Fibroblast of pulmonary artery (primary cell): ENCODE measurements around the gene PLTP.
"Not testable (repeated sequence)": the region's sequence is repeated elsewhere in the genome, so short reads cannot be mapped to it uniquely, and the experiment has no call there.

Experiments
- DNase-seq: peaks from one replicate; pipeline ENCODE4 v3.0.0-alpha.2; 2010; ENCODE audit warnings: low read depth
- H3K4me3 ChIP-seq: replicated peaks from 2 replicates; pipeline ENCODE4 v1.5.1; 2011; ENCODE audit warnings: low read depth, mild to moderate bottlenecking, control low read depth, low read length, moderate library complexity
- TF ChIP-seq, protein P1 (sequence below): IDR thresholded peaks from 2 replicates; pipeline ENCODE4 v1.5.1; 2011; ENCODE audit warnings: mild to moderate bottlenecking, control low read depth, low read length, inconsistent platforms; ENCODE audit errors: missing control alignments

Gene PLTP

DNA sequence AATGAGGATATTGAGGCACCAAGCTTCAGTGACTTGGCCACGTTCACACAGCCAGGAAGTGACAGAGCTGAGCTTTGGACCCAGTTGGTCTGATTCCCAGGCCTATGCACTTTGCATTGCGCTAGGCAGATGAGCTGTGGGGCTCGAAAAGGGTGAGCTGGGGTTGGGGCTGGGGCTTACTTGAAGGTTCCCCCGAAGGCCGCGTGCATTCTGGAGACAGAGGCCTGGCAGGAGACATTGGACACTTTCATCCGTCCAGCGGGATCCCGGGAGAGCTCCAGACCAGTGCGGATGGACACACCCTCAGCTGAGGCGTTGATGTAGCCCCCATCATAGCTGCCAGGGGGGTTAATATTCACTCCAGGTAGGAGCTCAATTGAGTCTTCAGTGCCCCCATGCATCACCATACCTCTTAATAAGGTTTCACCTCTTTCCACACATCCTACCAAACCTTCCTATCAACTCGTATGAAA is 2.6 kb downstream of the PLTP start:
- TF ChIP-seq, protein P1, sequence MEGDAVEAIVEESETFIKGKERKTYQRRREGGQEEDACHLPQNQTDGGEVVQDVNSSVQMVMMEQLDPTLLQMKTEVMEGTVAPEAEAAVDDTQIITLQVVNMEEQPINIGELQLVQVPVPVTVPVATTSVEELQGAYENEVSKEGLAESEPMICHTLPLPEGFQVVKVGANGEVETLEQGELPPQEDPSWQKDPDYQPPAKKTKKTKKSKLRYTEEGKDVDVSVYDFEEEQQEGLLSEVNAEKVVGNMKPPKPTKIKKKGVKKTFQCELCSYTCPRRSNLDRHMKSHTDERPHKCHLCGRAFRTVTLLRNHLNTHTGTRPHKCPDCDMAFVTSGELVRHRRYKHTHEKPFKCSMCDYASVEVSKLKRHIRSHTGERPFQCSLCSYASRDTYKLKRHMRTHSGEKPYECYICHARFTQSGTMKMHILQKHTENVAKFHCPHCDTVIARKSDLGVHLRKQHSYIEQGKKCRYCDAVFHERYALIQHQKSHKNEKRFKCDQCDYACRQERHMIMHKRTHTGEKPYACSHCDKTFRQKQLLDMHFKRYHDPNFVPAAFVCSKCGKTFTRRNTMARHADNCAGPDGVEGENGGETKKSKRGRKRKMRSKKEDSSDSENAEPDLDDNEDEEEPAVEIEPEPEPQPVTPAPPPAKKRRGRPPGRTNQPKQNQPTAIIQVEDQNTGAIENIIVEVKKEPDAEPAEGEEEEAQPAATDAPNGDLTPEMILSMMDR: no peak
- H3K4me3 ChIP-seq: no peak overlapping the region
- DNase-seq: no peak

DNA sequence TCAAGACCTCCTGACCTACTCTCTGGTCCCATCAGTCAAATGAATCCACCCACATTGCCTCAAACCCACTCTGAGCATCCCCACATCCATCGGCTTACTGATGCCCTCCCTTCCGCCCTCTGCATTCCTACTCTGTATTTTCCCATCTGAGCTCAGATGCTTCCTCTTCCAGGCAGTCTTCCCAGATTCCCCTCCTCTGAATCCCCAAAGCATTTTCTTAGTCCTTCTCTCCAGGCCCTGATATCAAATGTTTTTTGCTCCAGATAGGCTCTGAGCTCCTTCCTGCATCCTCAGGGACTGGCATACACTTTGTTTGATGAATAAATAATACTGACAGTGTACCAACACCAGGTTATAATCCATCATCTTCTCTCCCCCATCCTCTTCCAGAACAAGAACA is 3.9 kb downstream of the PLTP start:
- H3K4me3 ChIP-seq: no peak overlapping the region
- TF ChIP-seq, protein P1: no peak
- DNase-seq: no peak

DNA sequence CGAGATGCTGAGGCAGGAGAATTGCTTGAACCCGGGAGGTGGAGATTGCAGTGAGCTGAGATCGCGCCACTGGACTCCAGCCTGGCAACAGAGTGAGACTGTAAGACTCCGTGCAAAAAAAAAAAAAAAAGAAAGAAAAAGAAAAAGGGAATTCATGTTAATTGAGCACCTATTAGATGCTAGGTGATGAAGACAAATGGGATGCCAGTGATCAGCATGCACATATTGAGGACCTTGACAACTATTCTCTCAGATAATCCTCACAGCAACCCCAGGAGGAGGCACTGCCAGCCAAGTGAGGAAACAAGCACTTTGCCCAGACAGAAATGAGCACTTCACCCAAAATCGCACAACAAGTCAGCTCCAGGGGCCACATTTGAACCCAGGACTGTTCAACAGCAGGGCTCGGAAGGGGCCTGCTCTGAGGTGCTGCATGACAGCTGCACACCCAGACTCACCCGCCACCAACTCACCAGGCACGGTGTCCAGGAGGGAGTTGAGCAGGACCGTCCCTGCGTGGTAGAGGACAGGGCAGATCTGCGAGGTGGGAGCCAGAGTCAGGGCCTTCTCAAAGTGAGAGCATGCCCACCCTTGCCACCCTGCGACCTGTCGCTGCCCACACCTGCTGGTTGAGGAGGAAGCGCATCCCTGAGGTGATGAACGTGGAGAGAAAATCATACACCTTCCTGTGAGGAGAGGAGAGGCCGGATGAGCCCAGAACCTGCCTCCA is 4.6 kb downstream of the PLTP start:
- no peak for DNase-seq
- H3K4me3 ChIP-seq: no peak overlapping the region
- TF ChIP-seq, protein P1: no peak

DNA sequence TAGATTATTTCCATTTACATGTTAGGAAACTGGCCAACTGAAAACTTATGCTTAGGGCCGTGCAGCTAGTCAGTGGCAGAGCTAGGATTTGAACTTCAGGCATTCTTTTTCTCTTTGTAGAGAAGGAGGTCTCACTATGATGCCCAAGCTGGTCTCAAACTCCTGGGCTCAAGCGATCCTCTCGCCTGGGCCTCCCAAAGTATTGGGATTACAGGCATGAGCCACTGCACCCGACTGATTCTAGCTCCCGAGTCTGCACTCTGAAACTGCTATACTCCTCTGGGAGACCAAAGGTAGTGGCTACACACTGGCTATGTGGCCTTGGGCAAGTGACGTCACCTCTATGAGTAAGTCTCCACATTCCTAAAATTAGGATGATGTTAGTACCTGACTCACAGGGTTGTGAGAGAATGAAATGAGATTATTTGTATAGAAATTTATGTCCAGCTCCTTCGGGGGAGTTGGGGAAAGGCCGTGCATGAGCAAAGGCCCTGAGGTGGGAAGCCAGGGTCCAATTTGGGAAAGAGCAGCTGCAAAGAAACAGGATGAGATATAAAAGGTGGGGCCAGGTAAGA is 6.4 kb downstream of the PLTP start:
- H3K4me3 ChIP-seq: no peak overlapping the region
- peak; percentile 57 for DNase-seq
- TF ChIP-seq, protein P1: no peak

DNA sequence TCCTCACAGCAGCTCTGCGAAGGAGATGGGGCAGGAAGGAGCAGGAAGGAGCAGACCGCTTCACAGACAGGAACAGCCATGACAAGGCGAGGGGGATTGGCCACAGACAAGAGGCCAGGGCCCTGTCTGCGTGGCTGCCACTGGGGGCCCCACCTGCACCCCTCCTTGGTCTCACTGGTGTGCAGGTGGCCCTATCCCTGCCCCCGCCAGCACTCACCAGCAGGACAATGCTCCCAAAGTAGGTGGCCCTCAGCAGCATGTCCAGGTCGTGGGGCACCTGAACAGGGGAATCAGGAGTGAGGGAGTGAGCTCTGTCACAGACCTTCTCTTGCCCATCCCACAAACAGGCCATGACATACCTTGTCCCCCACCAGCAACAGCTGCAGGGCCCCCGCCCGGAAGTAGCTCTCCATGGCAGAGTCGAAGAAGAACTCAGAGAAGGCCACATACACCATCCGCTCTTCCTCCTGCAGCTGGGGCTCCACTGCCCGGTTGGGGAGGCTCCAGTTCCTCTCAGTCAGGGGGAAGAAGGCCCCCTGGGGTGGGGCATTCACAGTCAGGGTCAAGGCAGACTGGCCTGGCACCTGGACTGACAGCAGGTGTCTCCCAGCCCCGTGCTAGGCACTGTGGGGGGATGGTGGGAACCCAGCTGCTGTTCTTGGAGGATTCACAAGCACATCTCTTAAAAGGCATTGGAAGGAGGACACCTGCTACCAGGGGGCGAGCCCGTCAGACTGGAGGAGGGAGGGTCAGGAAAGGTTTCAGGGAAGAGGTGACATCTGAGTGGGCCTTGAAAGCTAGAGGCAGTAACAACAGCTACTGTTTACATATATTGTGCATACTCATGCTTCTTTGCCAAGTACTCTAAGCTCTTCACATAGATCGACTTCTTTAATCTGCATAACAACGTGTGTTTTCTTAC is 7.1 kb downstream of the PLTP start:
- TF ChIP-seq, protein P1: no peak
- no peak for DNase-seq
- no peak overlapping the region for H3K4me3 ChIP-seq

DNA sequence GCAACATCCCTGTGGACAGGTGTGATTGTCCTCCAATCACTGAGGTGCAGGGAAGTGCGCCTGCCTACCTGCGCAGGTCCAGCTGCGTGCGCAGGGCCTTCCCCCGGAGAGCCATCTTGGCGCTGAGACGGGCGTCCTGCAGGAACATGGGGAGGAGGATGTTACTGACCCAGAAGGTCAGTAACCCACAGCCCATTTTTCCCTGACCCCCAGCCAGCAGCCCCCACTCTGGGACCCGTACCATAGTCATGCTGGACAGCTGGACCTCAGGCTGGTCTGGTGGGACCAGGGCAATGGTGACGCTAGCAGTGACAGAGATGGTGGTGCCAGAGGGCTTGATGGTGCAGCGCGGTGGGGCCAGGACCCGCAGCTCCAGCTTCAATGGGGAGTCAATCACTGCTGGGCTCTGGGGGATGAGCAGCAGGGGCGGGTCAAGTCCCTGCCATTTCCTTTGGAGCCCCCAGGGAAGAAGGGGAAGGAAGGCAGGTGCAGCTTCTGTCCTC is 9.7 kb downstream of the PLTP start:
- no peak overlapping the region for H3K4me3 ChIP-seq
- no peak for DNase-seq
- TF ChIP-seq, protein P1: no peak

DNA sequence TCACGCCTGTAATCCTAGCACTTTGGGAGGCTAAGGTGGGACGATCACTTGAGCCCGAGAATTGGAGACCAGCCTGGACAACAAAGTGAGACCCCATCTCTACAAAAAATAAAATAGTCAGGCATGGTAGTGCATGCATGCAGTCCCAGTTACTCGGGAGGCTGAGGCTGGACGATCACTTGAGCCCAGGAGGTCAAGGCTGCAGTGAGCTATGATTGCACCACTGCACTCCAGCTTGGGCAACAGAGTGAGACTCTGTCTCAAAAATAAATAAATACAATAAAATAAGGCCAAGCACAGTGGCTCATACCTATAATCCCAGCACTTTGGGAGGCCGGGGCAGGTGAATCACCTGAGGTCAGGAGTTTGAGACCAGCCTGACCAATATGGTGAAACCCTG is 10.6 kb downstream of the PLTP start:
- DNase-seq, H3K4me3 ChIP-seq: not testable (repeated sequence)
